Measurements from ENCODE around the gene AXIN2.

GRCh38 chr17:65609749-65610148, 48.3 kb upstream of the AXIN2 start:
- TF ChIP-seq CTCF (IDR thresholded peaks at IDR 0.05) (no peak), POLR2A (IDR thresholded peaks at IDR 0.05) (no peak)
